GM19043 (cell line): Measurements from ENCODE around the gene U2SURP.
"Not testable (repeated sequence)": the region's sequence is repeated elsewhere in the genome, so short reads cannot be mapped to it uniquely, and the experiment has no call there.

Experiments
- ATAC-seq: cut with Tn5 transposase; IDR thresholded peaks from one replicate; pipeline ENCODE4 v1.9.1; 2021; ENCODE audit warnings: low read depth; ENCODE audit not compliant: unreplicated experiment

Gene U2SURP

GRCh38 chr3:142975316-142975995, 25.9 kb upstream of the U2SURP start:
- ATAC-seq: no peak

GRCh38 chr3:142976621-142977398, 24.6 kb upstream of the U2SURP start:
- ATAC-seq: no peak

GRCh38 chr3:142977399-142977728, 24.0 kb upstream of the U2SURP start:
- no peak for ATAC-seq

GRCh38 chr3:142981108-142981507, 20.3 kb upstream of the U2SURP start:
- no peak for ATAC-seq

GRCh38 chr3:142982038-142982773, 19.2 kb upstream of the U2SURP start:
- ATAC-seq: no peak

GRCh38 chr3:142983318-142983717, 18.1 kb upstream of the U2SURP start:
- ATAC-seq: no peak

GRCh38 chr3:142984255-142984654, 17.1 kb upstream of the U2SURP start:
- ATAC-seq: no peak

GRCh38 chr3:142987080-142987700, 14.2 kb upstream of the U2SURP start:
- no peak for ATAC-seq

GRCh38 chr3:142987707-142988106, 13.7 kb upstream of the U2SURP start:
- peak; percentile 43 for ATAC-seq

- not testable (repeated sequence) for ATAC-seq
These were observed 13.1 kb upstream of the U2SURP start for GRCh38 chr3:142988221-142988620.

GRCh38 chr3:142988826-142989225, 12.5 kb upstream of the U2SURP start:
- not testable (repeated sequence) for ATAC-seq

GRCh38 chr3:142990721-142991120, 10.6 kb upstream of the U2SURP start:
- no peak for ATAC-seq

GRCh38 chr3:142992323-142992722, 9.0 kb upstream of the U2SURP start:
- ATAC-seq: no peak

- peak; percentile 71 for ATAC-seq
These were observed 7.4 kb upstream of the U2SURP start for GRCh38 chr3:142993958-142994442.

- no peak for ATAC-seq
These were observed 4.0 kb upstream of the U2SURP start for GRCh38 chr3:142997330-142997729.

GRCh38 chr3:142998439-142998838, 2.9 kb upstream of the U2SURP start:
- ATAC-seq: no peak

- no peak for ATAC-seq
These were observed 1.5 kb upstream of the U2SURP start for GRCh38 chr3:142999881-143000280.

GRCh38 chr3:143000528-143000927, 842 bp upstream of the U2SURP start:
- no peak for ATAC-seq

- ATAC-seq: peak; percentile 77
These were observed 369 bp upstream of the U2SURP start for GRCh38 chr3:143001034-143001368.

GRCh38 chr3:143002083-143002712, 828 bp downstream of the U2SURP start:
- no peak for ATAC-seq

GRCh38 chr3:143002727-143003126, 1.4 kb downstream of the U2SURP start:
- ATAC-seq: no peak
